IPS DF 6.9 (cell line): ENCODE results near the gene IKBKG.
"Not testable (repeated sequence)": the region's sequence is repeated elsewhere in the genome, so short reads cannot be mapped to it uniquely, and the experiment has no call there.

Source experiments
- DNase-seq: peaks from one replicate; pipeline ENCODE4 v3.0.0-alpha.2; 2013; ENCODE audit warnings: low read depth, low spot score
- H3K27ac ChIP-seq: one replicate; pipeline ENCODE4 v1.5.1; 2013; ENCODE audit warnings: low read length, control low read depth
- H3K27me3 ChIP-seq: 2 replicates; pipeline ENCODE4 v1.6.1; 2013; ENCODE audit warnings: mild to moderate bottlenecking, low read length; ENCODE audit not compliant: control insufficient read depth, insufficient read depth
- H3K36me3 ChIP-seq: 2 replicates; pipeline ENCODE4 v1.6.1; 2013; ENCODE audit warnings: low read length; ENCODE audit not compliant: control insufficient read depth, insufficient read depth
- H3K4me1 ChIP-seq: 2 replicates; pipeline ENCODE4 v1.6.1; 2013; ENCODE audit warnings: low read length; ENCODE audit not compliant: control insufficient read depth, insufficient read depth
- H3K4me3 ChIP-seq: 2 replicates; pipeline ENCODE4 v1.5.1; 2013; ENCODE audit warnings: mild to moderate bottlenecking, low read length
- H3K9me3 ChIP-seq: 2 replicates; pipeline ENCODE4 v1.6.1; 2013; ENCODE audit warnings: low read length, inconsistent platforms; ENCODE audit not compliant: control insufficient read depth, insufficient read depth
- WGBS: extraction: QIAGEN DNeasy Blood & Tissue Kit; methylation state at CpG from one replicate; pipeline ENCODE4 v1.1.7; 2013; ENCODE audit warnings: mixed read lengths, missing lambda C conversion rate; ENCODE audit not compliant: insufficient read length, insufficient coverage; 5-methylcytosine and 5-hydroxymethylcytosine counted together

The IKBKG gene

GRCh38 chrX:154603438-154604430 lies 56.3 kb downstream of the IKBKG start:
- no peaks in the 10 kb centered on the region for H3K27me3 ChIP-seq
- H3K4me3 ChIP-seq, result no peak overlapping the region
- no peaks in the 10 kb centered on the region for H3K9me3 ChIP-seq
- no peak for DNase-seq
- no peaks in the 10 kb centered on the region for H3K36me3 ChIP-seq
- H3K4me1 ChIP-seq, result 0 out of 2 replicates have a peak, but pooled peaks cover 2% of the 10 kb centered on the region
- WGBS, result no CpG with 5 or more reads among the region's 13 CpGs
- no peak overlapping the region for H3K27ac ChIP-seq

GRCh38 chrX:154605566-154605965 lies 58.1 kb downstream of the IKBKG start:
- Histone ChIP-seq H3K27me3 (no peaks in the 10 kb centered on the region), H3K4me3 (no peak overlapping the region), H3K4me1 (0 out of 2 replicates have a peak, but pooled peaks cover 2% of the 10 kb centered on the region), H3K9me3 (no peaks in the 10 kb centered on the region), H3K36me3 (no peaks in the 10 kb centered on the region), H3K27ac (no peak overlapping the region)
- WGBS, result no CpG with 5 or more reads among the region's 6 CpGs
- DNase-seq, result no peak

- no peak overlapping the region for H3K4me3 ChIP-seq
- no peaks in the 10 kb centered on the region for H3K36me3 ChIP-seq
- H3K4me1 ChIP-seq, result no peaks in the 10 kb centered on the region
- H3K27me3 ChIP-seq, result no peaks in the 10 kb centered on the region
- no peak overlapping the region for H3K27ac ChIP-seq
- H3K9me3 ChIP-seq, result no peaks in the 10 kb centered on the region
- DNase-seq, result no peak
- no CpG with 5 or more reads among the region's 6 CpGs for WGBS
These were observed 60.0 kb downstream of the IKBKG start for GRCh38 chrX:154607370-154607769.

- H3K27me3 ChIP-seq, H3K9me3 ChIP-seq, DNase-seq, H3K36me3 ChIP-seq, H3K4me1 ChIP-seq, H3K27ac ChIP-seq, H3K4me3 ChIP-seq: not testable (repeated sequence)
- no CpG with 5 or more reads among the region's 11 CpGs for WGBS
These were observed 60.6 kb downstream of the IKBKG start for GRCh38 chrX:154607976-154608375.

- H3K9me3 ChIP-seq, DNase-seq, H3K36me3 ChIP-seq, H3K27me3 ChIP-seq, H3K4me1 ChIP-seq, H3K4me3 ChIP-seq, H3K27ac ChIP-seq: not testable (repeated sequence)
- no CpG with 5 or more reads among the region's 12 CpGs for WGBS
These were observed 61.4 kb downstream of the IKBKG start for GRCh38 chrX:154608823-154609222.

GRCh38 chrX:154611146-154611545 lies 63.7 kb downstream of the IKBKG start:
- not testable (repeated sequence) for H3K4me3 ChIP-seq, H3K27ac ChIP-seq, H3K36me3 ChIP-seq, DNase-seq, H3K4me1 ChIP-seq, H3K27me3 ChIP-seq, H3K9me3 ChIP-seq
- no CpG with 5 or more reads among the region's 12 CpGs for WGBS

- WGBS, result no CpG with 5 or more reads among the region's 12 CpGs
- not testable (repeated sequence) for H3K4me1 ChIP-seq, DNase-seq, H3K4me3 ChIP-seq, H3K27me3 ChIP-seq, H3K27ac ChIP-seq, H3K9me3 ChIP-seq, H3K36me3 ChIP-seq
These were observed 66.2 kb downstream of the IKBKG start for GRCh38 chrX:154613586-154613985.
